ENCODE results near the gene NCOA6.
A peak's percentile ranks its signal among the peaks of the same experiment; 100 is the strongest.
"Not testable (repeated sequence)": the region's sequence is repeated elsewhere in the genome, so short reads cannot be mapped to it uniquely, and the experiment has no call there.

The NCOA6 gene

GRCh38 chr20:34824806-34825529 is 483 bp downstream of the NCOA6 start:
- peak; percentile 54 for DNase-seq

GRCh38 chr20:34824452-34824805 is 1.0 kb downstream of the NCOA6 start:
- DNase-seq = peak; percentile 56

GRCh38 chr20:34824026-34824425 is 1.4 kb downstream of the NCOA6 start:
- no peak for DNase-seq

DNA sequence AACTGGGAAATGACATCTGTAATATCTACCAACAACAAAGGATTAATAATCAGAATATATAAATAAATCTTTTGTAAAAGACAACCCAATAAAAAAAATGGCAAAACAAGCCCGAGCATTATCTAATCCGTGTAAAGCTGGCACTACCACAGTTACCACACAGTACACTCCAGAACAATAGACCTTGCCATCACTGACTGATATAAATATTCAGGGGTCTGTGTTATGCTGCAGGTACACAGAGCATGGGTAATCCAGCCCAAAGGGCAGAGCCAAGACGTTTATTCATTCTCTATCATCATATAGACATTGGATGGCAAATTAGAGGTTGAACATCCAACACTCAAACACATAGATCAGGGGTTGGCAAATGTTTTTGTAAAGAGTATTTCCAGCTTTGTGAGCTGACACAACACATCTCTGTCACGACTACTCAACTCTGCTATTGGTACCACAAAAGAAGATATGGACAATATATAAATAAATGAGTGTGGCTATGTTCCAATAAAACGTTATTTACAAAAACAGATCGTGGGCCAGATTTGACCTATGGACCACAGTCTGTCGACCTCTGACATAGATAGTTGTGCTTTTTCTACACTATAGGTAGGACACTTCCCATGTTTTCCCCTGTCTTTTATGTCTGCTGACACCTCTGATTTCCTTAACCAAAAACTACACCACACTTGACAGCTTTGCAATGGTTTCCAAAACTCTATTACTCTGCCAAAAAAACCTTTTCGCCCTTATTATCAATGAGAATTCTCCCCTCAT is 4.5 kb downstream of the NCOA6 start:
- DNase-seq = no peak

DNA sequence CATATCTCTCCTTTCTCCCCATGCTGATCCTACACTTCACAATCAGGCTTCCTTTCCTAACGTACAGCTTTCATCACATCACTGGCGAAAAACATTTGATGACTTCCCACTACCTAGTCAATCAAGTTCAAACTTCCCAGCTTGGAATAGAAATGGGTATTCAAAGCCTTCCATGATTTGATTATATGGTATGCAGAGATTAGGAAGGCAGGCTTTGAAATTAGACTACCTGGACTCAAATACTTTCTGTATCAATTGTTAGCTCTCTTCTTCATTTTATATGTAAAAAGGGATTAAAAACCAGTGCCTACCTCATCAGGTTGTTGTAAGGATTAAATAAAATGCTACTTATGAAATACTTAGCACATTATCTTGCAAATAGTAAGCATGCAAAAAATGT is 7.7 kb downstream of the NCOA6 start:
- no peak for DNase-seq

GRCh38 chr20:34817072-34817471 is 8.4 kb downstream of the NCOA6 start:
- DNase-seq = no peak

DNA sequence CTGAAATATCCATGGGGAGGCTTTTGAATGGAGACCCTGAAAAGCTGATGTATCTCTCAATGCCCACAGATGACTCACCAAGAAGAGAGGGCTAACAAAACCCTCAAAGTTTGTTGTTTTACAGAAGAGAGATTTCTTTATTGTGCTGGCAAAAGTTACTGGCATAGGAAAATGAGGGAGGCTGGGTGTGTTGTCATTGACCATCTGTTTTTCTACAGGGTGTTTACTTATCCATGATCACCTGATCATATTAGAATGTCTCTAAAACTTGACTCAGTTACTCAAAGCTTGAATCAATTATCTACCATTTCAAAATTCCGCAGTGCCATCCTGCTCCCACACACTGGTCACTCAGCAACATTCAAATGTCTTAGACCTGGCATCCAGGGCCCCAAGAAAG is 9.8 kb downstream of the NCOA6 start:
- no peak for DNase-seq

DNA sequence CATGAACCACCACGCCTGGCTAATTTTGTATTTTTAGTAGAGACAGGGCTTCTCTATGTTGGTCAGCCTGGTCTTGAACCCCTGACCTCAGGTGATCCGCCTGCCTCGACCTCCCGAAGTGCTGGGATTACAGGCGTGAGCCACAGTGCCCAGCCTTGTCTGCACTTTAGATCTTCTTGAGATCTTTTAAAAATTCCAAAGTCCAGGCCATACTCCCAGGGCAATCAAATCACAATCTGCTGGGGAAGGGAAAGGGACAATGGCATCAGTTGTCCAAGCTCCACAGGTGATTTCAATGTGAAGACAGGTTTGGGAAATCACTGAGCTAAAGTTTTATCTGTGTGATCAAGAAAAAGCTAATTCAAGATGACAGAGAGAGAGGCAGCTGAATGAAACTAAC is 16.9 kb downstream of the NCOA6 start:
- no peak for DNase-seq

- DNase-seq = not testable (repeated sequence)
Observed at GRCh38 chr20:34807944-34808465, 17.4 kb downstream of the NCOA6 start.

DNA sequence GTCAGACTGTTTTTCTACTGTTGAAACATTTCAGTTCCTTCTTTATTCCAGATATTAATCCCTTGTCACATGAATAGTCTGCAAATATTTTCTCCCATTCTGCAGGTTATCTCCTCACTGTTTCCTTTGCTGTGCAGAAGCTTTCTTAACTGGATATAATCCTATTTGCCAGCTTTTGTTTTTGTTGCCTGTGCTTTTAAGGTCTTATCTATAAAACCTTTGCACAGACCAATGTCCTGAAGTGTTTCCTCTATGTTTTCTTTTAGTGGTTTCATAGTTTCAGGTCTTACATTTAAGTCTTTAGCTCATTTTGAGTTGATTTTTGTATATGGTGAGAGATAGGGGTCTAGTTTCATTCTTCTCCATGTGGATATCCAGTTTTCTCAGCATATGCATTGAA is 19.2 kb downstream of the NCOA6 start:
- DNase-seq = no peak

DNA sequence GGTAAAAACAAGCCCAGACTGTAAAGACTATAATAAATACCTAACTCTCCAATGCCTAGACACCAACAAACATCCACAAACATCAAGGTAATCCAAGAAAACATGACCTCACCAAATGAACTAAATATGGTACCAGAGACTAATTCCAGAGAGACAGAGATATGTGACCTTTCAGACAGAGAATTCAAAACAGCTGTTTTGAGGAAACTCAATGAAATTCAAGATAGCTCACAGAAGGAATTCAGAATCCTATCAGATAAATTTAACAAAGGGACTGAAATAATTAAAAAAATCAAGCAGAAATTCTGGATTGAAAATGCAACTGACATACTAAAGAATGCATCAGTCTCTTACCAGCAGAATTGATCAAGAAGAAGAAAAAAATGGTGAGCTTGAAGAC is 26.6 kb downstream of the NCOA6 start:
- DNase-seq = no peak

DNA sequence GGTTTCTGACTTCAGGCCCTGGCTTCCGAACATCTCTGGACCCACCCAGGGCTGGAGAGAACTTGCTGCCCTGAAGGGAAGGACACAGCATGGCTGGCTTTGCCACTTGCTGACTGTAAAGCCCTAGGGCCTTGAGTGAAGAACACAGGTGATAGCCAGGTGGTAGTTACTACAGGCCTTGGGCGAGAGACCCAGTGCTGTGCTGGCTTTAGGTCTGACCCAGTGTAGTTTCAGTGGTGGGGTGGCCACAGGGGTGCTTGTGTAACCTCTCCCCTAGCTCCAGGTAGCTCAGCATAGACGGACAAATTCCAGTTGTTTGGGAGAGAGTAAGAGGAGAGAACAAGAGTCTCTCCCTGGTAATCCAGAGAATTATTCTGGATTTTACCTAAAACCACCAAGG is 27.1 kb downstream of the NCOA6 start:
- DNase-seq = no peak

DNA sequence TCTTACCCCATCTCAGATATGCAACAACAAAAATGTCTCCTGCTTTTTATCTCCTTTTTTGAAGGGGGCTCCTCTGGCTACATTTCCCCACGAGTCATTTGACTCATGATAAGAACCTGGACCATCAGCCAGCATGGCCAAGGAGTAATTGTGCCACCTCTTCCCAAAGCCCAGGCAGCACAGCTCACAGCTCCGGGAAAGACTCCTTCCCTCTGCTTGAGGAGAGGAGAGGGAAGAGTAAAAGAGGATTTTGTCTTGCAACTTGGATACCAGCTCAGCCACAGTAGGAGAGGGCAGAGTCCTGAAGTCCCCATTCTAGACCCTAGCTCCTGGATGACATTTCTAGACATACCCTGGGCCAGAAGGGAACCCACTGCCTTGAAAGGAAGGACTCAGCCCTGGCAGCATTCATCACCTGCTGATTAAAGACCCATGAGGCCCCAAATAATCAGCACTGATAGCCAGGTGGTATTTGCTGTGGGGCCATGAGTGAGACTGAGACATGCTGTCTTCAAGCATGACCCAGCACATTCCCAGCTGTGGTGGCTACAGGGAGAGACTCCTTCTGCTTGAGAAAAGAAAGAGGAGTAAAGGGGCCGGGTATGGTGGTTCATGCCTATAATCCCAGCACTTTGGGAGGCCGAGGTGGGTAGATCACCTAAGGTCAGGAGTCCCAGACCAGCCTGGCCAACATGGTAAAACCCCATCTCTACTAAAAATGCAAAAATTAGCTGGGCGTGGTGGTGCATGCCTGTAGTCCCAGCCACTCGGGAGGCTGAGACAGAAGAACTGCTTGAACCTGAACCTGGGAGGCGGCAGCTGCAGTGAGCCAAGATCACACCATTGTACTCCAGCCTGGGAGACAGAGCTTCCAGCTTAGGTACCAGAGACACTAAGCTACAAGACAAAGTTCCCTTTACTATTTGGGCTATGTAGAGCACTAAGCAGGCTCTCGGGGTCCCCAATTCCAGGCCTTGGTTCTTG is 28.1 kb downstream of the NCOA6 start:
- no peak for DNase-seq

DNA sequence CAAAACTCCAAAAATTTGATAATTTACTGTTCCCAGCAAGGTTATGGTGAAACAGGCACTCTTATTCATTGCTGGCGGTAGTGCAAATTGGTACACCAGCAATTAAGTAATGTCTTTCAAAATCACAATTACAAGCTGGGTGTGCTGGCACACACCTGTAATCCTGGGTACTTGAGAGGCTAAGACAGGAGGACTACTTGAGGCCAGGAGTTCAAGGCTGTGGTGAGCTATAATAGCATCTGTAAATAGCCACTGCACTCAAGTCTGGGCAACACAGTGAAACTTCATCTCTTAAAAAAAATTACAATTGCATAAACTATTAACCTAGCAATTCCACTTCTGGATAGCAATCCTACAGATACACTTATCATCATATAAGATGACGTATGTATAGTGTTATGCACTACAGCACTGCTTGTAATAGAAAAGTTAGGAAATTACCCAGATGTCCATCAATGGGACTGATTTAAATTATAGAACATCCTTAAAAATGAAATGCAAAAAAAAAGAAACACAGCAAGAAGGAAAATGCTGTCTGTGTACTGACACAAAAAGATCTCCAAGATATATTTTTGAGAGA is 31.4 kb downstream of the NCOA6 start:
- no peak for DNase-seq

- DNase-seq = no peak
Observed at GRCh38 chr20:34792687-34793363, 32.6 kb downstream of the NCOA6 start.

DNA sequence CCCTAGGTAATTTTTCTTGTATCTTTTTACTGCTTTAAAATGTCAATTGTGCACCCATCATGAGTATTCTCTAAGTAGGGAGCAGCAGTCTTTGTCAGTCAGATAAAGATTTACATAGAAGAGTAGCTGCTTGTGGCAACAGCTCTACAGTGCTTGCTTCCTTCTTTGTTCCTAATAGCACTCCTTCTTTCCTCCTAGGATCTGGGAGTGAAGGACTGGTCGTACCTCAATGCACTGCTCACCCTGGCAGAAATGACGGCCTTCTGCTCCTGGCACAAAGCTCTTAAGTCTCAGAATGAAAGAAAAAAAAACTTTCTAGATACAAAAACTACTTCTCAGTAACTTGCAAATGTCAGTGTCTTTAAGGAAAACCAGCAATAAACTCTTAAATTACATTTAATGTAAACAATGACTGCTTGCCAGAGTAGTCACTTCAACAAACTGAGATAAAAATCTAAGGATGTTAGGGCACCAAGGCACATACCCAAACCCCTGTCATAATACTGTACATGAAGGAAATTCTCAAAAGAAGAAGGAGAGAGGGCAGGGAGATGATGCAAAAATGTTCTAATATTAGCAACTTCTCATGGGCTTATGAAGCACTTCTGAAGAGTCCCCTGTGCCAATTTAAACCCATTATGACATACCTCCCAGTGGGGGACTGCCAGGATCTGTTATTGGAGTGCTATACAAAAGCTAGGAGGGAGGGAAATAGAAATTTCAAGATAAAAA is 34.0 kb downstream of the NCOA6 start:
- DNase-seq = no peak

DNA sequence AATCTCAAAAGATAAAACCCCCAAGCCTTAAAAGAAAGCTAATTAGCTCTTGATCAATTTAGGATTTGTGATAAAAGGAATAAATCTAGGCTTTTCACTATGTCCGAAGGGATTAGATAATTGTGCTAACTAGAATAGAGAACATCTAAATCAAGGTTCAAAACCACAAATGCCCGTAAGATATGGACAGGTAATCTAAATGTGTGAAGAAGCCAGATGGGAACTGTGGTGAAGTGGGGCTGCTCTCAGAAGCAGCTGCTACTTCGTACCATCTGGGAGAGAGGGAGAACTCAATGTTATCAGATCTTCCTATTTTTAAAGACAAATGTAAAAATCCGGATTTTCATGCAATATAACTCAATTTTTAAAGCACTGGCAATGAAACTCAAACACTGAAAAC is 44.2 kb downstream of the NCOA6 start:
- no peak for DNase-seq

GRCh38 chr20:34780291-34780690 is 45.2 kb downstream of the NCOA6 start:
- not testable (repeated sequence) for DNase-seq

GRCh38 chr20:34776177-34776576 is 49.3 kb downstream of the NCOA6 start:
- no peak for DNase-seq

GRCh38 chr20:34774886-34775285 is 50.6 kb downstream of the NCOA6 start:
- DNase-seq = no peak

DNA sequence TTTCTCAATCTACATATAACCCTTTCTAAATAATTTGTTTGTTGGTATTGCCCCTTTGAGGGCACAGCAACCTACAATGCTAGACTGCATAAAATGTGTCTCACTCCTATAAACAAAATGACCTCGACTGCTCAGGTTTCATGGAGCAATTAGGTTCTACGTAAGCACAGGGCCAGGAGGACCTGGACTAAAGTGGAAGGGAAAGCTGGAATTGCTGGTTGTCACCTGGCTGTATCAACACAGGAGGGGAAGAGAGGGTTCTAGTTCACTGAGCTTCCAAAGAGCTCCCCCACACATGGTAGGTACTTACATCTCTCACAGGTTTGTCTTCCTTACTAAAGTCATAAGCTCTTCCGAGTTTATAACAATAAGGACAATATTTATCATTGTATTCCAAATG is 51.0 kb downstream of the NCOA6 start:
- DNase-seq = no peak

All from effector CD4-positive, alpha-beta T cell (primary cell).